ENCODE measurements around the gene SCYGR3.

Gene SCYGR3

GRCh38 chr2:227578642-227579041, 36.0 kb downstream of the SCYGR3 start:
- Histone ChIP-seq H4K91ac (ENCODE audit: low read length) (no peak overlapping the region), H3K18ac (ENCODE audit: low read depth in 1 of 2, low read length in 2 of 2) (no peak overlapping the region), H2AFZ (ENCODE audit: low read depth, low read length) (no peak overlapping the region), H3K9me3 (ENCODE audit: control insufficient read depth, low read length) (peaks cover 11% of the 10 kb centered on the region), H2BK120ac (ENCODE audit: low read depth, low read length) (no peak overlapping the region), H2AK5ac (ENCODE audit: low read length, severe bottlenecking) (no peak overlapping the region), H3K4me1 (ENCODE audit: control insufficient read depth, insufficient read depth, low read depth, low read length) (no peaks in the 10 kb centered on the region), H3K27me3 (ENCODE audit: control insufficient read depth in 1 of 2, insufficient read depth in 1 of 2, low read length in 2 of 2) (no peaks in the 10 kb centered on the region), H3K23ac (ENCODE audit: low read length in 2 of 2) (no peak overlapping the region), H4K8ac (ENCODE audit: low read length) (no peak overlapping the region), H2BK15ac (ENCODE audit: low read depth, poor library complexity, severe bottlenecking) (no peak overlapping the region), H2BK12ac (ENCODE audit: low read length in 2 of 2) (no peak overlapping the region), H2BK5ac (ENCODE audit: low read depth, low read length, poor library complexity, severe bottlenecking) (no peak overlapping the region), H3K4me3 (ENCODE audit: insufficient read depth in 1 of 2, low read depth in 1 of 2, low read length in 2 of 2) (no peak overlapping the region), H3K79me1 (replicated peaks; ENCODE audit: low read length, poor library complexity, severe bottlenecking) (no peaks in the 10 kb centered on the region), H3K27ac (ENCODE audit: low read length, poor library complexity, severe bottlenecking) (no peak overlapping the region), H3K14ac (ENCODE audit: low read length in 2 of 2) (no peak overlapping the region), H3K9ac (ENCODE audit: low read length) (no peak overlapping the region), H3K4ac (ENCODE audit: low read depth in 1 of 2, low read length in 2 of 2) (no peak overlapping the region), H3K36me3 (ENCODE audit: control insufficient read depth in 1 of 2, insufficient read depth in 2 of 2, low read depth in 1 of 2, low read length in 2 of 2) (no peaks in the 10 kb centered on the region), H3K4me2 (ENCODE audit: low read length, poor library complexity, severe bottlenecking) (no peak overlapping the region)
- no peak for DNase-seq
- WGBS = 96% methylated on average over 2 of the region's 2 CpGs

GRCh38 chr2:227577555-227577954, 37.1 kb downstream of the SCYGR3 start:
- WGBS = no CpG with 5 or more reads among the region's 2 CpGs
- no peak overlapping the region for H3K14ac ChIP-seq (ENCODE audit: low read length in 2 of 2)

GRCh38 chr2:227576812-227577211, 37.8 kb downstream of the SCYGR3 start:
- H3K23ac ChIP-seq (ENCODE audit: low read length in 2 of 2) = no peak overlapping the region
- H3K14ac ChIP-seq (ENCODE audit: low read length in 2 of 2) = no peak overlapping the region
- H3K4me2 ChIP-seq (ENCODE audit: low read length, poor library complexity, severe bottlenecking) = no peak overlapping the region
- H4K8ac ChIP-seq (ENCODE audit: low read length) = no peak overlapping the region
- no peaks in the 10 kb centered on the region for H3K27me3 ChIP-seq (ENCODE audit: control insufficient read depth in 1 of 2, insufficient read depth in 1 of 2, low read length in 2 of 2)
- H3K4me1 ChIP-seq (ENCODE audit: control insufficient read depth, insufficient read depth, low read depth, low read length) = no peaks in the 10 kb centered on the region
- H2BK15ac ChIP-seq (ENCODE audit: low read depth, poor library complexity, severe bottlenecking) = no peak overlapping the region
- no peak overlapping the region for H3K4me3 ChIP-seq (ENCODE audit: insufficient read depth in 1 of 2, low read depth in 1 of 2, low read length in 2 of 2)
- no peak overlapping the region for H4K91ac ChIP-seq (ENCODE audit: low read length)
- H2BK5ac ChIP-seq (ENCODE audit: low read depth, low read length, poor library complexity, severe bottlenecking) = no peak overlapping the region
- H3K36me3 ChIP-seq (ENCODE audit: control insufficient read depth in 1 of 2, insufficient read depth in 2 of 2, low read depth in 1 of 2, low read length in 2 of 2) = no peaks in the 10 kb centered on the region
- H2AFZ ChIP-seq (ENCODE audit: low read depth, low read length) = no peak overlapping the region
- no peak overlapping the region for H3K9ac ChIP-seq (ENCODE audit: low read length)
- DNase-seq = no peak
- no peak overlapping the region for H3K27ac ChIP-seq (ENCODE audit: low read length, poor library complexity, severe bottlenecking)
- H2AK5ac ChIP-seq (ENCODE audit: low read length, severe bottlenecking) = no peak overlapping the region
- no peak overlapping the region for H3K4ac ChIP-seq (ENCODE audit: low read depth in 1 of 2, low read length in 2 of 2)
- H3K9me3 ChIP-seq (ENCODE audit: control insufficient read depth, low read length) = no peaks in the 10 kb centered on the region
- no peak overlapping the region for H2BK120ac ChIP-seq (ENCODE audit: low read depth, low read length)
- no peak overlapping the region for H2BK12ac ChIP-seq (ENCODE audit: low read length in 2 of 2)
- H3K18ac ChIP-seq (ENCODE audit: low read depth in 1 of 2, low read length in 2 of 2) = no peak overlapping the region
- WGBS = 59% methylated on average over 1 of the region's 2 CpGs
- H3K79me1 ChIP-seq (replicated peaks; ENCODE audit: low read length, poor library complexity, severe bottlenecking) = no peaks in the 10 kb centered on the region

More at GRCh38 chr2:227577555-227577954, 37.1 kb downstream of the SCYGR3 start:
- H2BK120ac ChIP-seq (ENCODE audit: low read depth, low read length) = no peak overlapping the region
- no peaks in the 10 kb centered on the region for H3K27me3 ChIP-seq (ENCODE audit: control insufficient read depth in 1 of 2, insufficient read depth in 1 of 2, low read length in 2 of 2)
- H3K18ac ChIP-seq (ENCODE audit: low read depth in 1 of 2, low read length in 2 of 2) = no peak overlapping the region
- no peak overlapping the region for H2BK5ac ChIP-seq (ENCODE audit: low read depth, low read length, poor library complexity, severe bottlenecking)
- H3K36me3 ChIP-seq (ENCODE audit: control insufficient read depth in 1 of 2, insufficient read depth in 2 of 2, low read depth in 1 of 2, low read length in 2 of 2) = no peaks in the 10 kb centered on the region
- H3K4me2 ChIP-seq (ENCODE audit: low read length, poor library complexity, severe bottlenecking) = no peak overlapping the region
- no peak overlapping the region for H2AFZ ChIP-seq (ENCODE audit: low read depth, low read length)
- H3K79me1 ChIP-seq (replicated peaks; ENCODE audit: low read length, poor library complexity, severe bottlenecking) = no peaks in the 10 kb centered on the region
- no peak overlapping the region for H3K4me3 ChIP-seq (ENCODE audit: insufficient read depth in 1 of 2, low read depth in 1 of 2, low read length in 2 of 2)
- no peak overlapping the region for H3K9ac ChIP-seq (ENCODE audit: low read length)
- peaks cover 5% of the 10 kb centered on the region for H3K9me3 ChIP-seq (ENCODE audit: control insufficient read depth, low read length)
- H3K4me1 ChIP-seq (ENCODE audit: control insufficient read depth, insufficient read depth, low read depth, low read length) = no peaks in the 10 kb centered on the region
- H3K4ac ChIP-seq (ENCODE audit: low read depth in 1 of 2, low read length in 2 of 2) = no peak overlapping the region
- no peak overlapping the region for H2BK12ac ChIP-seq (ENCODE audit: low read length in 2 of 2)
- H2BK15ac ChIP-seq (ENCODE audit: low read depth, poor library complexity, severe bottlenecking) = no peak overlapping the region
- no peak overlapping the region for H3K27ac ChIP-seq (ENCODE audit: low read length, poor library complexity, severe bottlenecking)
- H4K91ac ChIP-seq (ENCODE audit: low read length) = no peak overlapping the region
- no peak overlapping the region for H2AK5ac ChIP-seq (ENCODE audit: low read length, severe bottlenecking)
- no peak for DNase-seq
- no peak overlapping the region for H3K23ac ChIP-seq (ENCODE audit: low read length in 2 of 2)
- H4K8ac ChIP-seq (ENCODE audit: low read length) = no peak overlapping the region

- H3K14ac ChIP-seq (ENCODE audit: low read length in 2 of 2) = no peak overlapping the region
- H2BK120ac ChIP-seq (ENCODE audit: low read depth, low read length) = no peak overlapping the region
- H3K36me3 ChIP-seq (ENCODE audit: control insufficient read depth in 1 of 2, insufficient read depth in 2 of 2, low read depth in 1 of 2, low read length in 2 of 2) = no peaks in the 10 kb centered on the region
- no peak for DNase-seq
- H2BK5ac ChIP-seq (ENCODE audit: low read depth, low read length, poor library complexity, severe bottlenecking) = no peak overlapping the region
- no peak overlapping the region for H4K91ac ChIP-seq (ENCODE audit: low read length)
- no peaks in the 10 kb centered on the region for H3K9me3 ChIP-seq (ENCODE audit: control insufficient read depth, low read length)
- H2BK12ac ChIP-seq (ENCODE audit: low read length in 2 of 2) = no peak overlapping the region
- H3K27ac ChIP-seq (ENCODE audit: low read length, poor library complexity, severe bottlenecking) = no peak overlapping the region
- no peak overlapping the region for H3K23ac ChIP-seq (ENCODE audit: low read length in 2 of 2)
- H3K18ac ChIP-seq (ENCODE audit: low read depth in 1 of 2, low read length in 2 of 2) = no peak overlapping the region
- H3K27me3 ChIP-seq (ENCODE audit: control insufficient read depth in 1 of 2, insufficient read depth in 1 of 2, low read length in 2 of 2) = no peaks in the 10 kb centered on the region
- no peak overlapping the region for H3K9ac ChIP-seq (ENCODE audit: low read length)
- H3K4me2 ChIP-seq (ENCODE audit: low read length, poor library complexity, severe bottlenecking) = no peak overlapping the region
- H4K8ac ChIP-seq (ENCODE audit: low read length) = no peak overlapping the region
- no peak overlapping the region for H2AFZ ChIP-seq (ENCODE audit: low read depth, low read length)
- no peak overlapping the region for H2AK5ac ChIP-seq (ENCODE audit: low read length, severe bottlenecking)
- H3K79me1 ChIP-seq (replicated peaks; ENCODE audit: low read length, poor library complexity, severe bottlenecking) = no peaks in the 10 kb centered on the region
- H3K4me3 ChIP-seq (ENCODE audit: insufficient read depth in 1 of 2, low read depth in 1 of 2, low read length in 2 of 2) = no peak overlapping the region
- no peak overlapping the region for H3K4ac ChIP-seq (ENCODE audit: low read depth in 1 of 2, low read length in 2 of 2)
- no peaks in the 10 kb centered on the region for H3K4me1 ChIP-seq (ENCODE audit: control insufficient read depth, insufficient read depth, low read depth, low read length)
- H2BK15ac ChIP-seq (ENCODE audit: low read depth, poor library complexity, severe bottlenecking) = no peak overlapping the region
These were observed 38.5 kb downstream of the SCYGR3 start for GRCh38 chr2:227576110-227576509.

Measured in mesenchymal stem cell (in vitro differentiated cells and primary cell).